Parathyroid adenoma (tissue), 2 donors: ENCODE measurements around the gene CSF2.
"Not testable (repeated sequence)": the region's sequence is repeated elsewhere in the genome, so short reads cannot be mapped to it uniquely, and the experiment has no call there.

Experiments used
- H2AFZ ChIP-seq: fragments of 300-600 bp; sonication (generic); one replicate; pipeline ENCODE4 v1.7.0; 2017; ENCODE audit warnings: antibody characterized with exemption, mild to moderate bottlenecking
- H3K27ac ChIP-seq: fragments of 300-600 bp; sonication (generic); one replicate; pipeline ENCODE4 v1.7.0; 2017
- H3K27me3 ChIP-seq: fragments of 300-600 bp; sonication (generic); one replicate; pipeline ENCODE4 v1.7.0; 2017; ENCODE audit warnings: low read length; ENCODE audit not compliant: control insufficient read depth, insufficient read depth
- H3K36me3 ChIP-seq: fragments of 300-600 bp; sonication (generic); one replicate; pipeline ENCODE4 v1.7.0; 2017; ENCODE audit warnings: low read length; ENCODE audit not compliant: control insufficient read depth, insufficient read depth
- H3K4me1 ChIP-seq: fragments of 300-600 bp; sonication (generic); one replicate; pipeline ENCODE4 v1.7.0; 2017; ENCODE audit warnings: control low read depth
- H3K4me2 ChIP-seq: fragments of 300-600 bp; sonication (generic); one replicate; pipeline ENCODE4 v1.7.0; 2017; ENCODE audit warnings: low read length
- H3K4me3 ChIP-seq: fragments of 300-600 bp; sonication (generic); one replicate; pipeline ENCODE4 v1.7.0; 2017; ENCODE audit warnings: low read depth, low read length
- H3K79me2 ChIP-seq: fragments of 300-600 bp; sonication (generic); one replicate; pipeline ENCODE4 v1.7.0; 2017; ENCODE audit warnings: control low read depth
- H3K9ac ChIP-seq: fragments of 300-600 bp; sonication (generic); one replicate; pipeline ENCODE4 v1.7.0; 2017; ENCODE audit warnings: mild to moderate bottlenecking
- H3K9me3 ChIP-seq: fragments of 300-600 bp; sonication (generic); one replicate; pipeline ENCODE4 v1.7.0; 2017; ENCODE audit warnings: low read length; ENCODE audit not compliant: control insufficient read depth
- CTCF ChIP-seq: fragments of 300-600 bp; sonication (generic); IDR thresholded peaks from one replicate; pipeline ENCODE4 v1.7.0; 2017; ENCODE audit warnings: antibody characterized with exemption, mild to moderate bottlenecking
- donor health status: primary hyperparathyroidism.

CSF2 gene

GRCh38 chr5:132112111-132112510, 38.5 kb downstream of the CSF2 start:
- no peak for TF ChIP-seq CTCF
- Histone ChIP-seq H3K4me3 (no peak overlapping the region), H3K36me3 (no peaks in the 10 kb centered on the region), H2AFZ (no peak overlapping the region), H3K4me2 (no peak overlapping the region), H3K27ac (no peak overlapping the region), H3K4me1 (no peaks in the 10 kb centered on the region), H3K27me3 (no peaks in the 10 kb centered on the region), H3K79me2 (no peaks in the 10 kb centered on the region), H3K9me3 (no peaks in the 10 kb centered on the region), H3K9ac (no peak overlapping the region)

- Histone ChIP-seq H3K27me3 (no peaks in the 10 kb centered on the region), H3K79me2 (no peaks in the 10 kb centered on the region), H3K4me1 (no peaks in the 10 kb centered on the region), H3K4me3 (no peak overlapping the region), H3K9me3 (no peaks in the 10 kb centered on the region), H3K36me3 (no peaks in the 10 kb centered on the region), H3K4me2 (no peak overlapping the region), H3K27ac (no peak overlapping the region), H3K9ac (no peak overlapping the region), H2AFZ (no peak overlapping the region)
- TF ChIP-seq CTCF = no peak
Observed at GRCh38 chr5:132114150-132115121, 40.8 kb downstream of the CSF2 start.

GRCh38 chr5:132115375-132115774, 41.8 kb downstream of the CSF2 start:
- Histone ChIP-seq H3K27me3 (no peaks in the 10 kb centered on the region), H3K36me3 (no peaks in the 10 kb centered on the region), H3K79me2 (no peaks in the 10 kb centered on the region), H2AFZ (no peak overlapping the region), H3K9me3 (no peaks in the 10 kb centered on the region), H3K27ac (no peak overlapping the region), H3K4me1 (no peaks in the 10 kb centered on the region), H3K4me2 (no peak overlapping the region), H3K4me3 (no peak overlapping the region), H3K9ac (no peak overlapping the region)
- no peak for TF ChIP-seq CTCF

GRCh38 chr5:132116072-132116471, 42.5 kb downstream of the CSF2 start:
- H3K9ac ChIP-seq = no peak overlapping the region

GRCh38 chr5:132116909-132117489, 43.4 kb downstream of the CSF2 start:
- H3K27me3 ChIP-seq, H3K79me2 ChIP-seq, H3K9ac ChIP-seq, H3K27ac ChIP-seq, H2AFZ ChIP-seq, H3K36me3 ChIP-seq, H3K4me2 ChIP-seq, H3K9me3 ChIP-seq, H3K4me1 ChIP-seq, H3K4me3 ChIP-seq: not testable (repeated sequence)

More at GRCh38 chr5:132116072-132116471, 42.5 kb downstream of the CSF2 start:
- Histone ChIP-seq H3K27ac (no peak overlapping the region), H3K4me1 (no peaks in the 10 kb centered on the region), H3K4me3 (no peak overlapping the region), H2AFZ (no peak overlapping the region), H3K4me2 (no peak overlapping the region), H3K9me3 (no peaks in the 10 kb centered on the region), H3K36me3 (no peaks in the 10 kb centered on the region), H3K79me2 (no peaks in the 10 kb centered on the region), H3K27me3 (no peaks in the 10 kb centered on the region)
- no peak for TF ChIP-seq CTCF

GRCh38 chr5:132120717-132121116, 47.1 kb downstream of the CSF2 start:
- not testable (repeated sequence) for H3K4me2 ChIP-seq

GRCh38 chr5:132122971-132123370, 49.4 kb downstream of the CSF2 start:
- H3K9ac ChIP-seq, H3K9me3 ChIP-seq, H3K36me3 ChIP-seq, H3K79me2 ChIP-seq, H3K4me1 ChIP-seq, H2AFZ ChIP-seq, H3K27ac ChIP-seq, H3K27me3 ChIP-seq, H3K4me2 ChIP-seq, H3K4me3 ChIP-seq: not testable (repeated sequence)

More at GRCh38 chr5:132120717-132121116, 47.1 kb downstream of the CSF2 start:
- H3K9ac ChIP-seq, H3K27ac ChIP-seq, H3K36me3 ChIP-seq, H3K4me3 ChIP-seq, H3K27me3 ChIP-seq, H3K4me1 ChIP-seq, H2AFZ ChIP-seq, H3K79me2 ChIP-seq, H3K9me3 ChIP-seq: not testable (repeated sequence)
